GM10248 (cell line): Measurements from ENCODE around the gene COL23A1.

Experiments
- CTCF ChIA-PET: fragments of 300-600 bp; sonication (Branson Sonifier 250); formaldehyde crosslinking; extraction: SDS; loops from one replicate; lab custom pipeline; 2021; ENCODE audit warnings: antibody characterized with exemption; lab: Yijun Ruan, JAX
- POLR2A ChIA-PET: fragments of 350-650 bp; sonication (Branson Sonifier 250); formaldehyde crosslinking; extraction: SDS; loops from one replicate; lab custom pipeline; 2020; ENCODE audit warnings: antibody characterized with exemption; lab: Yijun Ruan, JAX
- DNase-seq: peaks from one replicate; pipeline ENCODE4 v3.0.0; 2012; ENCODE audit errors: extremely low spot score
- CTCF ChIP-seq: IDR thresholded peaks from 2 replicates; pipeline ENCODE4 v1.5.1; 2012; ENCODE audit warnings: mild to moderate bottlenecking, low read depth; ENCODE audit errors: extremely low read depth, missing control alignments, control extremely low read depth

The COL23A1 gene

GRCh38 chr5:178449163-178450070, 140.8 kb downstream of the COL23A1 start:
- CTCF ChIA-PET, result interaction anchor here (0.8 to 1.2 kb wide), 2 partner anchors 12 to 13 kb away, joined by 3 read pairs; no protein-coding TSS in a partner anchor
- POLR2A ChIA-PET, result no interaction called here
- no peak for DNase-seq
- no peak for TF ChIP-seq CTCF

GRCh38 chr5:178445534-178445933, 144.7 kb downstream of the COL23A1 start:
- ChIA-PET POLR2A (no interaction called here), CTCF (no interaction called here)
- no peak for DNase-seq
- no peak for TF ChIP-seq CTCF

- ChIA-PET CTCF (interaction anchor here (1.6 kb wide), 1 partner anchor 19 kb away, joined by 6 read pairs; no protein-coding TSS in a partner anchor), POLR2A (no interaction called here)
- no peak for TF ChIP-seq CTCF
- no peak for DNase-seq
These were observed 147.6 kb downstream of the COL23A1 start for GRCh38 chr5:178442405-178443257.

- TF ChIP-seq CTCF, result no peak
- ChIA-PET CTCF (interaction anchor here (1.6 kb wide), 1 partner anchor 20 kb away, joined by 6 read pairs; no protein-coding TSS in a partner anchor), POLR2A (no interaction called here)
These were observed 148.5 kb downstream of the COL23A1 start for GRCh38 chr5:178441486-178442270.

GRCh38 chr5:178440181-178440580, 150.0 kb downstream of the COL23A1 start:
- TF ChIP-seq CTCF, result no peak
- POLR2A ChIA-PET, result no interaction called here
- CTCF ChIA-PET, result no interaction called here
- DNase-seq, result no peak

More at GRCh38 chr5:178441486-178442270, 148.5 kb downstream of the COL23A1 start:
- DNase-seq, result no peak
